VCaP (cell line): ENCODE results near the gene FAM3B.

ENCODE experiments used
- H3K27ac ChIP-seq: fragments of 450-650 bp; 2 replicates; pipeline ENCODE4 v1.5.1; 2017
- TF ChIP-seq, protein P1 (sequence below): fragments of 450-650 bp; conservative IDR thresholded peaks from 2 replicates; pipeline ENCODE4 v1.5.1; 2017; ENCODE audit warnings: mild to moderate bottlenecking, moderate library complexity

Gene FAM3B

GRCh38 chr21:41363370-41364270 lies 47.0 kb downstream of the FAM3B start:
- TF ChIP-seq, protein P1, sequence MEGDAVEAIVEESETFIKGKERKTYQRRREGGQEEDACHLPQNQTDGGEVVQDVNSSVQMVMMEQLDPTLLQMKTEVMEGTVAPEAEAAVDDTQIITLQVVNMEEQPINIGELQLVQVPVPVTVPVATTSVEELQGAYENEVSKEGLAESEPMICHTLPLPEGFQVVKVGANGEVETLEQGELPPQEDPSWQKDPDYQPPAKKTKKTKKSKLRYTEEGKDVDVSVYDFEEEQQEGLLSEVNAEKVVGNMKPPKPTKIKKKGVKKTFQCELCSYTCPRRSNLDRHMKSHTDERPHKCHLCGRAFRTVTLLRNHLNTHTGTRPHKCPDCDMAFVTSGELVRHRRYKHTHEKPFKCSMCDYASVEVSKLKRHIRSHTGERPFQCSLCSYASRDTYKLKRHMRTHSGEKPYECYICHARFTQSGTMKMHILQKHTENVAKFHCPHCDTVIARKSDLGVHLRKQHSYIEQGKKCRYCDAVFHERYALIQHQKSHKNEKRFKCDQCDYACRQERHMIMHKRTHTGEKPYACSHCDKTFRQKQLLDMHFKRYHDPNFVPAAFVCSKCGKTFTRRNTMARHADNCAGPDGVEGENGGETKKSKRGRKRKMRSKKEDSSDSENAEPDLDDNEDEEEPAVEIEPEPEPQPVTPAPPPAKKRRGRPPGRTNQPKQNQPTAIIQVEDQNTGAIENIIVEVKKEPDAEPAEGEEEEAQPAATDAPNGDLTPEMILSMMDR, result no peak
- H3K27ac ChIP-seq, result no peak overlapping the region

DNA sequence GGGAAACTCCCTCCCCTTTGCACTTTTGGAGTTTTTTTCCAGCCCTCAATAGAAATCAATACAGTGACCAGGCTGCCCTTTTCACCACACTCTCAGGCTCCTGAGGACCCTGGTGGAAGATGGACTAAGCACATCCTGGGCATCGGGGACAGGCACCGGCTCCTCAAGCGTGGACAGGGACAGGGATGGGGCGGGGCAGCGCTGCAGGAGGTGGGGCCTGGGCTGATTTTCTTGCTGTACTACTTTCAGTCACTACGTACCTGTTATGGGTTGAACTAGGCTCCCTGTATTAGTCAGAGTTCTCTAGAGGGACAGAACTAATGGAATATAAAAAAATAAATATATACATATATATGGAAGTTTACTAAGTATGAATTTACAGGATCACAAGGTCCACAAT lies 47.7 kb downstream of the FAM3B start:
- TF ChIP-seq, protein P1, result no peak
- no peak overlapping the region for H3K27ac ChIP-seq

- TF ChIP-seq, protein P1, result no peak
- no peak overlapping the region for H3K27ac ChIP-seq
Measured at GRCh38 chr21:41365377-41366107, 48.9 kb downstream of the FAM3B start.

DNA sequence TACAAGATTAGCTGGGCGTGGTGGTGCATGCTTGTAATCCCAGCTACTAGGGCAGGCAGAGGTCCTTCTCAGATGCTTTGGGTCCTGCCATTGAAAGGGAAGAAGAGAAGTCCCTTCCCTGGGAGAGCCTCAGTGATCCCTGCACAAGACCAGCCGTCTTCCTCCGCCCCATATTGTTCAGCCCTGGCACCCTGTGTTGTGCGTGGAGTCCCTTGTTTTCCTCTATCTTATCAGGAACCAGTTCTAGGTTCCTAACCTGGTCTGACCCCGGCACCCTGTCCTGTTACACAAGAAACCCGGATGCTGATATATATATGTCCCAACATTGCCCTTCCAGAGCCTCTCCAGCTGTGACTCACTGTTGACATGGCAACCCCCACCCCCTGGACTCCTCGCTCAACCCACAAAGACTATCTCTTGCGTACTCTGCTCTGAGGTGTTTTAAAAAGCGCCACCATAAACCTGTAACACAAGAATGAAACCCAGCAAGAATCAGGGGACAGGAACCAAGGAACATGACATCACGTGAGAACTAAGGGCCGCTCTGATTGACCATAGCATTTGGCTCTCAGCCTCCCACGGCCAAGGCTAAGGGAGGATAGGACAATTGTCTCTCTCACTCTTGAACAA lies 50.0 kb downstream of the FAM3B start:
- TF ChIP-seq, protein P1, result no peak
- no peak overlapping the region for H3K27ac ChIP-seq

GRCh38 chr21:41367301-41367944 lies 50.8 kb downstream of the FAM3B start:
- no peak overlapping the region for H3K27ac ChIP-seq
- TF ChIP-seq, protein P1, result no peak

- TF ChIP-seq, protein P1, result no peak
- no peak overlapping the region for H3K27ac ChIP-seq
Measured at GRCh38 chr21:41367945-41368734, 51.5 kb downstream of the FAM3B start.
